HG03066 (cell line): Measurements from ENCODE around the gene SOS1.

Experiments
- ATAC-seq: cut with Tn5 transposase; IDR thresholded peaks from one replicate; pipeline ENCODE4 v1.9.1; 2021; ENCODE audit warnings: low read depth; ENCODE audit not compliant: unreplicated experiment

The SOS1 gene

GRCh38 chr2:39039072-39039471, 81.8 kb downstream of the SOS1 start:
- ATAC-seq: no peak

GRCh38 chr2:39033980-39034379, 86.9 kb downstream of the SOS1 start:
- no peak for ATAC-seq

GRCh38 chr2:39027421-39027820, 93.4 kb downstream of the SOS1 start:
- no peak for ATAC-seq

GRCh38 chr2:39024833-39025232, 96.0 kb downstream of the SOS1 start:
- ATAC-seq: no peak

- ATAC-seq: no peak
These were observed 97.2 kb downstream of the SOS1 start for GRCh38 chr2:39023649-39024048.

- ATAC-seq: no peak
These were observed 98.1 kb downstream of the SOS1 start for GRCh38 chr2:39022642-39023235.

- ATAC-seq: no peak
These were observed 100.5 kb downstream of the SOS1 start for GRCh38 chr2:39020383-39020782.

GRCh38 chr2:39018638-39019037, 102.2 kb downstream of the SOS1 start:
- no peak for ATAC-seq

- no peak for ATAC-seq
These were observed 103.5 kb downstream of the SOS1 start for GRCh38 chr2:39017334-39017733.

GRCh38 chr2:39015424-39015823, 105.4 kb downstream of the SOS1 start:
- ATAC-seq: no peak

GRCh38 chr2:39013871-39014270, 107.0 kb downstream of the SOS1 start:
- ATAC-seq: no peak

- no peak for ATAC-seq
These were observed 112.2 kb downstream of the SOS1 start for GRCh38 chr2:39008665-39009064.

- ATAC-seq: no peak
These were observed 112.9 kb downstream of the SOS1 start for GRCh38 chr2:39007875-39008504.

- no peak for ATAC-seq
These were observed 120.3 kb downstream of the SOS1 start for GRCh38 chr2:39000552-39000951.

GRCh38 chr2:38997781-38998180, 123.1 kb downstream of the SOS1 start:
- no peak for ATAC-seq

- ATAC-seq: no peak
These were observed 129.0 kb downstream of the SOS1 start for GRCh38 chr2:38991899-38992298.

- no peak for ATAC-seq
These were observed 132.1 kb downstream of the SOS1 start for GRCh38 chr2:38988716-38989115.

GRCh38 chr2:38982498-38982897, 138.4 kb downstream of the SOS1 start:
- ATAC-seq: no peak

- no peak for ATAC-seq
These were observed 139.0 kb downstream of the SOS1 start for GRCh38 chr2:38981670-38982357.

GRCh38 chr2:38981003-38981669, 139.7 kb downstream of the SOS1 start:
- no peak for ATAC-seq

- ATAC-seq: no peak
These were observed 141.9 kb downstream of the SOS1 start for GRCh38 chr2:38978908-38979307.
